GM15510 (cell line): ENCODE measurements around the gene SNN.

Experiments used
- POLR2A ChIP-seq: IDR thresholded peaks from 3 replicates; pipeline ENCODE4 v1.6.1; 2011; ENCODE audit warnings: borderline replicate concordance; ENCODE audit not compliant: insufficient read length; ENCODE audit errors: extremely low read depth

Gene SNN

GRCh38 chr16:11630768-11631056 is 37.5 kb upstream of the SNN start:
- TF ChIP-seq POLR2A: no peak

- no peak for TF ChIP-seq POLR2A
Observed at GRCh38 chr16:11631214-11631613, 37.0 kb upstream of the SNN start.

GRCh38 chr16:11632455-11632939 is 35.8 kb upstream of the SNN start:
- TF ChIP-seq POLR2A: no peak

- TF ChIP-seq POLR2A: no peak
Observed at GRCh38 chr16:11633113-11633512, 35.1 kb upstream of the SNN start.

GRCh38 chr16:11634312-11634711 is 33.9 kb upstream of the SNN start:
- TF ChIP-seq POLR2A: no peak

- TF ChIP-seq POLR2A: no peak
Observed at GRCh38 chr16:11635113-11635652, 33.1 kb upstream of the SNN start.

- TF ChIP-seq POLR2A: no peak
Observed at GRCh38 chr16:11635679-11636171, 32.5 kb upstream of the SNN start.

- no peak for TF ChIP-seq POLR2A
Observed at GRCh38 chr16:11636172-11636721, 32.0 kb upstream of the SNN start.

- no peak for TF ChIP-seq POLR2A
Observed at GRCh38 chr16:11637320-11637719, 30.9 kb upstream of the SNN start.

- TF ChIP-seq POLR2A: no peak
Observed at GRCh38 chr16:11638140-11638539, 30.1 kb upstream of the SNN start.

- TF ChIP-seq POLR2A: no peak
Observed at GRCh38 chr16:11639008-11639562, 29.2 kb upstream of the SNN start.

- TF ChIP-seq POLR2A: no peak
Observed at GRCh38 chr16:11639925-11640899, 28.0 kb upstream of the SNN start.

GRCh38 chr16:11640987-11641817 is 27.1 kb upstream of the SNN start:
- TF ChIP-seq POLR2A: no peak

- no peak for TF ChIP-seq POLR2A
Observed at GRCh38 chr16:11642765-11643116, 25.5 kb upstream of the SNN start.
